Activated naive CD4-positive, alpha-beta T cell treated with anti-CD3 and anti-CD28 coated beads, Interleukin-2, amount 50 U/mL, for 24 hours (primary cell): Measurements from ENCODE around the gene GRIP1.
"Not testable (repeated sequence)": the region's sequence is repeated elsewhere in the genome, so short reads cannot be mapped to it uniquely, and the experiment has no call there.

Source experiments
- H3K27ac Mint-ChIP-seq: one replicate; pipeline ENCODE4 v1.8.0; 2021; ENCODE audit warnings: mild to moderate bottlenecking, mixed read lengths
- H3K27me3 Mint-ChIP-seq: one replicate; pipeline ENCODE4 v1.8.0; 2021; ENCODE audit warnings: mixed read lengths
- H3K36me3 Mint-ChIP-seq: one replicate; pipeline ENCODE4 v1.8.0; 2021; ENCODE audit warnings: mixed read lengths
- H3K4me1 Mint-ChIP-seq: one replicate; pipeline ENCODE4 v1.8.0; 2021; ENCODE audit warnings: mixed read lengths
- H3K4me3 Mint-ChIP-seq: one replicate; pipeline ENCODE4 v1.8.0; 2021; ENCODE audit warnings: mild to moderate bottlenecking, mixed read lengths
- H3K9me3 Mint-ChIP-seq: one replicate; pipeline ENCODE4 v1.8.0; 2021; ENCODE audit warnings: mixed read lengths

The GRIP1 gene

GRCh38 chr12:66508025-66508424 is 170.9 kb downstream of the GRIP1 start:
- Mint-ChIP-seq H3K4me3 (no peak overlapping the region), H3K4me1 (no peaks in the 10 kb centered on the region), H3K27ac (no peak overlapping the region), H3K9me3 (no peaks in the 10 kb centered on the region), H3K27me3 (no peaks in the 10 kb centered on the region), H3K36me3 (peaks cover 10% of the 10 kb centered on the region)

GRCh38 chr12:66503746-66504145 is 175.1 kb downstream of the GRIP1 start:
- H3K4me1 Mint-ChIP-seq = no peaks in the 10 kb centered on the region
- no peak overlapping the region for H3K27ac Mint-ChIP-seq
- H3K36me3 Mint-ChIP-seq = peaks cover 2% of the 10 kb centered on the region
- no peaks in the 10 kb centered on the region for H3K9me3 Mint-ChIP-seq
- no peak overlapping the region for H3K4me3 Mint-ChIP-seq
- no peaks in the 10 kb centered on the region for H3K27me3 Mint-ChIP-seq

- Mint-ChIP-seq H3K27me3 (no peaks in the 10 kb centered on the region), H3K4me1 (no peaks in the 10 kb centered on the region), H3K27ac (no peak overlapping the region), H3K4me3 (no peak overlapping the region), H3K36me3 (peaks cover 2% of the 10 kb centered on the region), H3K9me3 (no peaks in the 10 kb centered on the region)
These were observed 176.0 kb downstream of the GRIP1 start for GRCh38 chr12:66502911-66503310.

GRCh38 chr12:66500841-66501240 is 178.0 kb downstream of the GRIP1 start:
- H3K4me3 Mint-ChIP-seq = no peak overlapping the region
- H3K27ac Mint-ChIP-seq = no peak overlapping the region
- no peaks in the 10 kb centered on the region for H3K4me1 Mint-ChIP-seq
- no peaks in the 10 kb centered on the region for H3K27me3 Mint-ChIP-seq
- H3K36me3 Mint-ChIP-seq = peaks cover 1% of the 10 kb centered on the region
- H3K9me3 Mint-ChIP-seq = no peaks in the 10 kb centered on the region

- Mint-ChIP-seq H3K27ac (no peak overlapping the region), H3K4me3 (no peak overlapping the region), H3K27me3 (no peaks in the 10 kb centered on the region), H3K4me1 (no peaks in the 10 kb centered on the region), H3K9me3 (no peaks in the 10 kb centered on the region), H3K36me3 (peaks cover 1% of the 10 kb centered on the region)
These were observed 178.8 kb downstream of the GRIP1 start for GRCh38 chr12:66500091-66500490.

- H3K36me3 Mint-ChIP-seq = peaks cover 1% of the 10 kb centered on the region
- no peak overlapping the region for H3K27ac Mint-ChIP-seq
These were observed 179.9 kb downstream of the GRIP1 start for GRCh38 chr12:66499000-66499399.

GRCh38 chr12:66498059-66498458 is 180.8 kb downstream of the GRIP1 start:
- not testable (repeated sequence) for H3K4me3 Mint-ChIP-seq, H3K4me1 Mint-ChIP-seq, H3K9me3 Mint-ChIP-seq, H3K27ac Mint-ChIP-seq, H3K27me3 Mint-ChIP-seq, H3K36me3 Mint-ChIP-seq

More at GRCh38 chr12:66499000-66499399, 179.9 kb downstream of the GRIP1 start:
- H3K27me3 Mint-ChIP-seq = no peaks in the 10 kb centered on the region
- no peaks in the 10 kb centered on the region for H3K4me1 Mint-ChIP-seq
- H3K9me3 Mint-ChIP-seq = no peaks in the 10 kb centered on the region
- no peak overlapping the region for H3K4me3 Mint-ChIP-seq

GRCh38 chr12:66497008-66497897 is 181.6 kb downstream of the GRIP1 start:
- Mint-ChIP-seq H3K27me3 (no peaks in the 10 kb centered on the region), H3K4me3 (no peak overlapping the region), H3K27ac (no peak overlapping the region), H3K4me1 (no peaks in the 10 kb centered on the region), H3K9me3 (no peaks in the 10 kb centered on the region), H3K36me3 (no peaks in the 10 kb centered on the region)

- Mint-ChIP-seq H3K27me3 (no peaks in the 10 kb centered on the region), H3K9me3 (no peaks in the 10 kb centered on the region), H3K27ac (no peak overlapping the region), H3K4me3 (no peak overlapping the region), H3K4me1 (no peaks in the 10 kb centered on the region), H3K36me3 (no peaks in the 10 kb centered on the region)
These were observed 182.3 kb downstream of the GRIP1 start for GRCh38 chr12:66496595-66496994.

GRCh38 chr12:66495709-66496108 is 183.2 kb downstream of the GRIP1 start:
- Mint-ChIP-seq H3K4me3 (no peak overlapping the region), H3K9me3 (no peaks in the 10 kb centered on the region), H3K36me3 (no peaks in the 10 kb centered on the region), H3K4me1 (no peaks in the 10 kb centered on the region), H3K27me3 (no peaks in the 10 kb centered on the region), H3K27ac (no peak overlapping the region)

- H3K27me3 Mint-ChIP-seq = no peaks in the 10 kb centered on the region
- H3K9me3 Mint-ChIP-seq = peaks cover under 1% of the 10 kb centered on the region
- H3K4me3 Mint-ChIP-seq = no peak overlapping the region
- H3K4me1 Mint-ChIP-seq = no peaks in the 10 kb centered on the region
- H3K36me3 Mint-ChIP-seq = peaks cover under 1% of the 10 kb centered on the region
- no peak overlapping the region for H3K27ac Mint-ChIP-seq
These were observed 185.1 kb downstream of the GRIP1 start for GRCh38 chr12:66493819-66494218.

GRCh38 chr12:66491853-66492252 is 187.0 kb downstream of the GRIP1 start:
- Mint-ChIP-seq H3K4me3 (no peak overlapping the region), H3K27me3 (no peaks in the 10 kb centered on the region), H3K36me3 (peaks cover 7% of the 10 kb centered on the region), H3K9me3 (peaks cover 9% of the 10 kb centered on the region), H3K27ac (no peak overlapping the region), H3K4me1 (no peaks in the 10 kb centered on the region)

- Mint-ChIP-seq H3K4me1 (no peaks in the 10 kb centered on the region), H3K27me3 (no peaks in the 10 kb centered on the region), H3K9me3 (no peaks in the 10 kb centered on the region), H3K27ac (no peak overlapping the region), H3K4me3 (no peak overlapping the region), H3K36me3 (peaks cover 6% of the 10 kb centered on the region)
These were observed 196.3 kb downstream of the GRIP1 start for GRCh38 chr12:66482351-66483203.

- Mint-ChIP-seq H3K4me1 (no peaks in the 10 kb centered on the region), H3K4me3 (no peak overlapping the region), H3K9me3 (no peaks in the 10 kb centered on the region), H3K27ac (no peak overlapping the region), H3K36me3 (peaks cover 5% of the 10 kb centered on the region), H3K27me3 (peaks cover 2% of the 10 kb centered on the region)
These were observed 210.9 kb downstream of the GRIP1 start for GRCh38 chr12:66467932-66468331.

GRCh38 chr12:66461331-66461730 is 217.5 kb downstream of the GRIP1 start:
- Mint-ChIP-seq H3K9me3 (no peaks in the 10 kb centered on the region), H3K27ac (no peak overlapping the region), H3K27me3 (no peaks in the 10 kb centered on the region), H3K4me3 (no peak overlapping the region), H3K4me1 (no peaks in the 10 kb centered on the region), H3K36me3 (peaks cover 4% of the 10 kb centered on the region)

- no peak overlapping the region for H3K4me3 Mint-ChIP-seq
- peaks cover 6% of the 10 kb centered on the region for H3K36me3 Mint-ChIP-seq
- H3K4me1 Mint-ChIP-seq = no peaks in the 10 kb centered on the region
- H3K27ac Mint-ChIP-seq = no peak overlapping the region
- no peaks in the 10 kb centered on the region for H3K27me3 Mint-ChIP-seq
- no peaks in the 10 kb centered on the region for H3K9me3 Mint-ChIP-seq
These were observed 218.9 kb downstream of the GRIP1 start for GRCh38 chr12:66459944-66460482.
